WERI-Rb-1 (cell line): ENCODE measurements around the gene WWOX.

Source experiments
- DNase-seq: peaks from one replicate; pipeline ENCODE4 v3.0.0-alpha.2; 2020
- H3K27ac ChIP-seq: fragments of 250-450 bp; sonication (Bioruptor Pico); 2 replicates; pipeline ENCODE4 v1.5.1; 2020; ENCODE audit warnings: mild to moderate bottlenecking, moderate library complexity
- H3K27me3 ChIP-seq: fragments of 250-450 bp; sonication (Bioruptor Pico); 2 replicates; pipeline ENCODE4 v1.5.1; 2021; ENCODE audit warnings: mild to moderate bottlenecking, low read depth, moderate library complexity; ENCODE audit not compliant: insufficient read depth, severe bottlenecking
- H3K36me3 ChIP-seq: fragments of 250-450 bp; sonication (Bioruptor Pico); 2 replicates; pipeline ENCODE4 v1.5.1; 2020; ENCODE audit warnings: mild to moderate bottlenecking, moderate library complexity
- H3K4me3 ChIP-seq: 2 replicates; pipeline ENCODE4 v1.5.1; 2011; ENCODE audit warnings: low read depth, mild to moderate bottlenecking, control low read depth, low read length
- H3K9me3 ChIP-seq: fragments of 250-450 bp; sonication (Bioruptor Pico); 2 replicates; pipeline ENCODE4 v1.5.1; 2021; ENCODE audit warnings: mild to moderate bottlenecking, moderate library complexity; ENCODE audit not compliant: severe bottlenecking
- CTCF ChIP-seq: IDR thresholded peaks from 2 replicates; pipeline ENCODE4 v1.5.1; 2011; ENCODE audit warnings: low read depth, mild to moderate bottlenecking, control low read depth, inconsistent platforms, low read length

Gene WWOX

GRCh38 chr16:78291604-78292003 lies 192.2 kb downstream of the WWOX start:
- Histone ChIP-seq H3K9me3 (no peaks in the 10 kb centered on the region), H3K27me3 (no peaks in the 10 kb centered on the region), H3K27ac (no peak overlapping the region), H3K4me3 (no peak overlapping the region), H3K36me3 (no peaks in the 10 kb centered on the region)
- DNase-seq, result no peak
- TF ChIP-seq CTCF, result no peak

GRCh38 chr16:78292086-78292843 lies 192.8 kb downstream of the WWOX start:
- DNase-seq, result no peak
- TF ChIP-seq CTCF, result no peak

GRCh38 chr16:78292844-78293380 lies 193.5 kb downstream of the WWOX start:
- H3K4me3 ChIP-seq, result no peak overlapping the region
- no peak for TF ChIP-seq CTCF
- DNase-seq, result peak; percentile 18
- no peaks in the 10 kb centered on the region for H3K9me3 ChIP-seq
- H3K27ac ChIP-seq, result no peak overlapping the region
- H3K27me3 ChIP-seq, result no peaks in the 10 kb centered on the region
- H3K36me3 ChIP-seq, result no peaks in the 10 kb centered on the region

More at GRCh38 chr16:78292086-78292843, 192.8 kb downstream of the WWOX start:
- Histone ChIP-seq H3K36me3 (no peaks in the 10 kb centered on the region), H3K9me3 (no peaks in the 10 kb centered on the region), H3K27me3 (no peaks in the 10 kb centered on the region), H3K27ac (no peak overlapping the region), H3K4me3 (no peak overlapping the region)

- Histone ChIP-seq H3K27me3 (no peaks in the 10 kb centered on the region), H3K36me3 (no peaks in the 10 kb centered on the region), H3K27ac (no peak overlapping the region), H3K4me3 (no peak overlapping the region), H3K9me3 (no peaks in the 10 kb centered on the region)
- no peak for DNase-seq
- TF ChIP-seq CTCF, result no peak
Measured at GRCh38 chr16:78294538-78295225, 195.2 kb downstream of the WWOX start.

GRCh38 chr16:78297066-78297666 lies 197.7 kb downstream of the WWOX start:
- TF ChIP-seq CTCF, result no peak
- Histone ChIP-seq H3K36me3 (no peaks in the 10 kb centered on the region), H3K27ac (no peak overlapping the region), H3K9me3 (no peaks in the 10 kb centered on the region), H3K4me3 (no peak overlapping the region), H3K27me3 (no peaks in the 10 kb centered on the region)
- DNase-seq, result no peak
